Sigmoid colon (tissue), 7 donors: ENCODE data around the gene PRXL2A. TPM values are rescaled to one million over a fixed set of nuclear protein-coding genes. Genes with fewer than 3 reads are reported as not detected.

Source experiments
- DNase-seq: peaks from one replicate; pipeline ENCODE4 v3.0.0-alpha.2; 2019
- H3K27ac ChIP-seq, 4 donors: fragments of 200-600 bp; sonication (generic); one replicate each; pipeline ENCODE4 v1.5.1; 2016 to 2019; ENCODE audit warnings: mild to moderate bottlenecking in 1 of 4
- H3K27me3 ChIP-seq, 3 donors: fragments of 200-600 bp; sonication (generic); one replicate each; pipeline ENCODE4 v1.5.1; 2019; ENCODE audit warnings: mild to moderate bottlenecking in 1 of 3
- H3K36me3 ChIP-seq, 4 donors: fragments of 200-600 bp; sonication (generic); one replicate each; pipeline ENCODE4 v1.5.1; 2016 to 2019
- H3K4me1 ChIP-seq, 4 donors: fragments of 200-600 bp; sonication (generic); one replicate each; pipeline ENCODE4 v1.5.1; 2017 to 2019
- H3K4me3 ChIP-seq, 4 donors: fragments of 200-600 bp; sonication (generic); one replicate each; pipeline ENCODE4 v1.5.1; 2017 to 2019; ENCODE audit warnings: mild to moderate bottlenecking in 2 of 4, moderate library complexity in 1 of 4
- H3K9me3 ChIP-seq, 4 donors: fragments of 200-600 bp in 3 of 4; sonication (generic) in 3 of 4; one replicate each; pipeline versions ENCODE4 v1.5.1 to v1.6.1; 2013 to 2019
- EP300 ChIP-seq, 4 donors: sonication (generic); formaldehyde crosslinking; IDR thresholded peaks; one replicate each; pipeline ENCODE4 v1.6.1; 2017; ENCODE audit warnings: antibody characterized with exemption in 4 of 4
- POLR2A ChIP-seq, 2 donors: fragments of 450-650 bp; IDR thresholded peaks; one replicate each; pipeline ENCODE4 v1.6.1; 2016; ENCODE audit warnings: antibody characterized with exemption in 2 of 2, mild to moderate bottlenecking in 2 of 2, moderate library complexity in 2 of 2
- POLR2AphosphoS5 ChIP-seq, 4 donors: sonication (generic); formaldehyde crosslinking; IDR thresholded peaks; one replicate each; pipeline ENCODE4 v1.6.1; 2017; ENCODE audit warnings: antibody characterized with exemption in 4 of 4
- WGBS, 2 donors: extraction: QIAGEN DNeasy Blood & Tissue Kit; methylation state at CpG; one replicate each; pipeline ENCODE4 v1.1.7; 2013; 5-methylcytosine and 5-hydroxymethylcytosine counted together
- intact Hi-C: fragments of 100-400 bp; cut with DNase I; formaldehyde crosslinking; loops from one replicate; pipeline ENCODE4 v1.15.1; 2023
- polyA plus RNA-seq, 3 donors: library from polyadenylated mRNA; stranded (reverse); fragments of 200-250 nt; gene quantifications; one replicate each; pipeline ENCODE4 v1.2.3, GENCODE V29; 2013
- total RNA-seq, 4 donors: library from RNA; depleted of rRNA; stranded (reverse); fragments of >200 nt; gene quantifications; one replicate each; pipeline ENCODE4 v1.1.0, GENCODE V29; 2016
- TF ChIP-seq, protein P1 (sequence below), 4 experiments: fragments of 450-650 bp in 3 of 4; fragments of 200-600 bp in 1 of 4; IDR thresholded peaks; one replicate each; pipeline ENCODE4 v1.5.1; 2016 to 2019; ENCODE audit warnings: antibody characterized with exemption in 4 of 4, mild to moderate bottlenecking in 3 of 4, moderate library complexity in 2 of 4
- donor health status: healthy with polysubstance abuse.
- donor health status: Bipolar disorder and iron deficiency.
- donor health status: healthy.

The PRXL2A gene
- total and polyA plus RNA-seq, 7 donors: 33.3 to 63.5 (median 48.7) TPM

DNA sequence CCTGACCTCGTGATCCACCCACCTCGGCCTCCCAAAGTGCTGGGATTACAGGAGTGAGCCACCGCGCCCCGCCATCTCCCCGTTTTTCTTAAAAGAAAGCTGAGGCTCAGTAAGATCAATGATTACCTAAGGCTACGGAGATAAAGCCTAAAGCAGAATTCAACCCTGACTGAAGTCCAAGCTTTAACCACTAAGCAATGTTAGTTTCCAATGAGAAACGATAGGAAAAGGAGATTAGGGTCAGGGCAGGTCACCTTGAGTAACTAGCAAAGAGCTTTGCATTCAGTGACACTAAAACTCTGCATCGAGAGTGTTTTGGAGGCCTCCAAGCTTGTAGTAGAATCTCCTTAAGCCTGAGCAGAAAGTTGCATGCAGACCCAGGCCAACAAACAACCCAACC, 17.6 kb upstream of the PRXL2A start:
- Histone ChIP-seq H3K36me3 (no peaks in the 10 kb centered on the region), H3K9me3 (no peaks in the 10 kb centered on the region), H3K4me3 (no peak overlapping the region), H3K27ac (no peak overlapping the region), H3K4me1 (no peaks in the 10 kb centered on the region), H3K27me3 (no peaks in the 10 kb centered on the region)
- intact Hi-C loops: no loop called here
- 77 to 80% methylated on average over 9 of the region's 9 CpGs for WGBS, 2 donors
- DNase-seq: no peak
- TF ChIP-seq POLR2AphosphoS5 (IDR thresholded peaks at IDR 0.05): no peak
- no peak for TF ChIP-seq EP300 (IDR thresholded peaks at IDR 0.05)
- TF ChIP-seq, protein P1, sequence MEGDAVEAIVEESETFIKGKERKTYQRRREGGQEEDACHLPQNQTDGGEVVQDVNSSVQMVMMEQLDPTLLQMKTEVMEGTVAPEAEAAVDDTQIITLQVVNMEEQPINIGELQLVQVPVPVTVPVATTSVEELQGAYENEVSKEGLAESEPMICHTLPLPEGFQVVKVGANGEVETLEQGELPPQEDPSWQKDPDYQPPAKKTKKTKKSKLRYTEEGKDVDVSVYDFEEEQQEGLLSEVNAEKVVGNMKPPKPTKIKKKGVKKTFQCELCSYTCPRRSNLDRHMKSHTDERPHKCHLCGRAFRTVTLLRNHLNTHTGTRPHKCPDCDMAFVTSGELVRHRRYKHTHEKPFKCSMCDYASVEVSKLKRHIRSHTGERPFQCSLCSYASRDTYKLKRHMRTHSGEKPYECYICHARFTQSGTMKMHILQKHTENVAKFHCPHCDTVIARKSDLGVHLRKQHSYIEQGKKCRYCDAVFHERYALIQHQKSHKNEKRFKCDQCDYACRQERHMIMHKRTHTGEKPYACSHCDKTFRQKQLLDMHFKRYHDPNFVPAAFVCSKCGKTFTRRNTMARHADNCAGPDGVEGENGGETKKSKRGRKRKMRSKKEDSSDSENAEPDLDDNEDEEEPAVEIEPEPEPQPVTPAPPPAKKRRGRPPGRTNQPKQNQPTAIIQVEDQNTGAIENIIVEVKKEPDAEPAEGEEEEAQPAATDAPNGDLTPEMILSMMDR (IDR thresholded peaks at IDR 0.05): no peak
- no peak for TF ChIP-seq POLR2A (IDR thresholded peaks at IDR 0.05)

DNA sequence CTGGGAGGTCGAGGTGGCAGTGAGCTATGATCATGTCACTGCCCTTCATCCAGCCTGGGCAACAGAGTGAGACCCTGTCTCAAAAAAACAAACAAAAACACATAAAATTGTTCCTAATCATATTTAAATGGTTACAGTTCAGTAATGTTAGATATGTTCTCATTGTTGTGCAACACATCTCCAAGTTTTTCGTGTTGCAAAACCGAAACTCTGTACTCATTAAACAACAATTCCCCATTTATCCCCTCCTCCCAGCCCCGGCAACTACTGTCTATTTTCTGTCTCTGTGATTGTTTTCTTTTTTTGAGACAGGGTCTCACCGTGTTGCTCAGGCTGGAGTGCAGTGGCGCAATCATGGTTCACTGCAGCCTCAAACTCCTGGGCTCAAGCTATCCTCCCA, 16.1 kb upstream of the PRXL2A start:
- no peaks in the 10 kb centered on the region for H3K27me3 ChIP-seq
- H3K4me1 ChIP-seq: no peaks in the 10 kb centered on the region
- H3K27ac ChIP-seq: no peak overlapping the region
- TF ChIP-seq EP300 (IDR thresholded peaks at IDR 0.05) (no peak), POLR2A (IDR thresholded peaks at IDR 0.05) (no peak), POLR2AphosphoS5 (IDR thresholded peaks at IDR 0.05) (no peak)
- TF ChIP-seq, protein P1 (IDR thresholded peaks at IDR 0.05): no peak
- 82 to 83% methylated on average over 6 of the region's 6 CpGs for WGBS, 2 donors
- H3K9me3 ChIP-seq: no peaks in the 10 kb centered on the region
- no peak for DNase-seq
- intact Hi-C loops: no loop called here
- no peaks in the 10 kb centered on the region for H3K36me3 ChIP-seq
- no peak overlapping the region for H3K4me3 ChIP-seq

DNA sequence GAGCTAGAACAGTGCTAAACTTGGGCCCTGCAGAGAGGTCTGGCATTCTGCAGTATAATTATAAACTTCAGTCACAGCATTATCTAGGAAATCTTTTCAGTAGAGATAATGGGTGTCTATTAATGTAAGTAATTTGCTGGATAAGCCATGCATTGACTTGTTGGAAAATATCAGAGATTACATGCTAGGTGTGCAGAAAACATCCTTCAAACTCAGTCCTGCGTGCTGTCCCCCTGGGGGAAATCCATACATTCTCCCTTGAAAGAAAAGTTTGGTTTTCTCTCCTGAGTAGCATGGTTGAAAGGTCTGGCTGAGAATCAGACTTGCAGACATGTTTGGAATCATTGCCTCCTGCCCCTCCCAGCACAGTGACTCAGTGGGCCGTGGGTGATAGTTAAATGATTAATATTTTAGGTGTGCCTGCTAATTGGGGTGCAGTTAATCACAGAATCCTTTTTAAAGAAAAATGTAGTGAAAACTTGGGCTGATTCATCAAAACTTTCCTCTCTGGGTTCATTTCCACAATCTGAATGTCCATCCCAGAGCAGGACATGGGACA, 13.9 kb upstream of the PRXL2A start:
- Histone ChIP-seq H3K36me3 (no peaks in the 10 kb centered on the region), H3K27me3 (no peaks in the 10 kb centered on the region), H3K27ac (no peak overlapping the region), H3K4me1 (no peaks in the 10 kb centered on the region), H3K4me3 (no peak overlapping the region), H3K9me3 (no peaks in the 10 kb centered on the region)
- DNase-seq: no peak
- WGBS, 2 donors: 71 to 91% methylated on average over 2 of the region's 2 CpGs
- TF ChIP-seq POLR2AphosphoS5 (IDR thresholded peaks at IDR 0.05) (no peak), POLR2A (IDR thresholded peaks at IDR 0.05) (no peak), EP300 (IDR thresholded peaks at IDR 0.05) (no peak)
- TF ChIP-seq, protein P1 (IDR thresholded peaks at IDR 0.05): no peak
- intact Hi-C loops: no loop called here

DNA sequence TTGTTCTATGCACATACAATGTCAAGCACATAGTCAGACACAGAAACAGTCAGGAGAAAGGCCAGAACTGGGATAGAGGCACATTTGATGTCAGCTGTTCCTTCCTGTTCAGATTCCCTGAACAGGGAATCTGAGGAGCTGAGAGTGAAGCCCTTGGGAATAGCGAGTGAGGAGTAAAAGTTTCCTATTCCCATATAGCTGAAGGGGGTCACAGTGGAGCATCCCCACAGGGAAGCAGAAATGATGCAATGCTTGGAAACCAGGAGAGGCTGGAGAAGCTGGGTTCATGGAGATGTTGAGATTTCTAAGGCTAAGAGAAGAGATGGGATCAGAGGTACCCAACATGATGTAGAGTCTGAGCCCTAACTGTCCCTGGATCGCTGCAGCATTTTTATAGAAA, 11.3 kb upstream of the PRXL2A start:
- Histone ChIP-seq H3K4me3 (no peak overlapping the region), H3K27ac (no peak overlapping the region), H3K4me1 (no peaks in the 10 kb centered on the region), H3K27me3 (no peaks in the 10 kb centered on the region), H3K36me3 (no peaks in the 10 kb centered on the region), H3K9me3 (no peaks in the 10 kb centered on the region)
- intact Hi-C loops: no loop called here
- TF ChIP-seq EP300 (IDR thresholded peaks at IDR 0.05) (no peak), POLR2AphosphoS5 (IDR thresholded peaks at IDR 0.05) (no peak), POLR2A (IDR thresholded peaks at IDR 0.05) (no peak)
- TF ChIP-seq, protein P1 (IDR thresholded peaks at IDR 0.05): no peak
- DNase-seq: no peak
- 94 to 97% methylated on average over 2 of the region's 2 CpGs for WGBS, 2 donors
